A549 treated with DMSO at 1 μM for 4 hours (cell line): ENCODE data around the gene KPRP. TPM values are rescaled to one million over a fixed set of nuclear protein-coding genes. Genes with fewer than 3 reads are reported as not detected.

ENCODE experiments used
- total RNA-seq: library from RNA; stranded (reverse); fragments of 200-300 nt; extraction: Qiagen RNA extraction; gene quantifications from 5 replicates; pipeline ENCODE4 v1.2.3, GENCODE V29; 2022; ENCODE audit warnings: low read depth

The KPRP gene, protein sequence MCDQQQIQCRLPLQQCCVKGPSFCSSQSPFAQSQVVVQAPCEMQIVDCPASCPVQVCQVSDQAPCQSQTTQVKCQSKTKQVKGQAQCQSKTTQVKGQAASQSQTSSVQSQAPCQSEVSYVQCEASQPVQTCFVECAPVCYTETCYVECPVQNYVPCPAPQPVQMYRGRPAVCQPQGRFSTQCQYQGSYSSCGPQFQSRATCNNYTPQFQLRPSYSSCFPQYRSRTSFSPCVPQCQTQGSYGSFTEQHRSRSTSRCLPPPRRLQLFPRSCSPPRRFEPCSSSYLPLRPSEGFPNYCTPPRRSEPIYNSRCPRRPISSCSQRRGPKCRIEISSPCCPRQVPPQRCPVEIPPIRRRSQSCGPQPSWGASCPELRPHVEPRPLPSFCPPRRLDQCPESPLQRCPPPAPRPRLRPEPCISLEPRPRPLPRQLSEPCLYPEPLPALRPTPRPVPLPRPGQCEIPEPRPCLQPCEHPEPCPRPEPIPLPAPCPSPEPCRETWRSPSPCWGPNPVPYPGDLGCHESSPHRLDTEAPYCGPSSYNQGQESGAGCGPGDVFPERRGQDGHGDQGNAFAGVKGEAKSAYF
- not detected in 5 replicates for total RNA-seq

DNA sequence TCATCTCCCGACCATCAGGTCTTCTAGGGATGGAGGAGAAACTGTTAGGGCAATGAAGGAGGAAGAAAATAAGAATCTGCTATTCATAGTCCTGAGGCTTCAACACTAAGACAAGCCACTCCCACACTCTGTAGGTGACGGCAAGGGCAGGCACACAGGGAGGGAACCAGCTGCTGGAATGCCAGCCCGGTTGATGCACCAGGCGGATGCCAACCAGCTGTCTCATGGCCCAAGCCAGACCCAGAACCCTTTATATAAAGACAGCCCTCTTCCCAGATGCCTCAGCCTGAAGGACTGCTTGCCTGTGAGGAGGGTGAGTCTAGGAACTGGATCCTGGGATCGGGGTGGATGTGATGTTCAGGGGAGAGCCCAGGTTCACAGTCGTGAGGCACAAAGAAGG is at the start of gene KPRP:
Gene KPRP, plus strand, starts transcription at position 279 of the 400 bp plus-strand sequence. CDS start 1,564 bp downstream, outside the sequence.

DNA sequence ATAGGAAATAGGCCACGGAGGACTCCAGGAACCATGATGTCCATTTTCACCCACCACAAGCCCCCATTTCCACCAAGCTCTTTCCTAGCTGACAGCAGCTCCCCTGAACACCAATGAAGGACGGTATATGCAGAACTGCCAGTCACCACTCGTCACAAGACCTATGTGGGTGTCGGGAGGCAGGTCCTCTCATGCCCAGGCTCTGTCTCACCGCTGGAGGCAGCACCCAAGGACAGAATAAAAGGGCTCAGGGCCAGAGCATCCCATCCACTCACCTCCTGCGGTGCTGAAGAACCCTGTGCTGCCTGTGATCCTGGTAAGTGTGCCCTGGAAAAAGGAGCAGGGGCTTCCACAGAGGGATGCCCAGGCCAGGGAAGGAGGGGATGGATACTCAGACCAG is 17.1 kb downstream of the KPRP start, which contains the start of gene LCE1F:
Gene LCE1F, plus strand, starts transcription at position 266 of the 400 bp plus-strand sequence. CDS start 1,232 bp downstream, outside the sequence.

DNA sequence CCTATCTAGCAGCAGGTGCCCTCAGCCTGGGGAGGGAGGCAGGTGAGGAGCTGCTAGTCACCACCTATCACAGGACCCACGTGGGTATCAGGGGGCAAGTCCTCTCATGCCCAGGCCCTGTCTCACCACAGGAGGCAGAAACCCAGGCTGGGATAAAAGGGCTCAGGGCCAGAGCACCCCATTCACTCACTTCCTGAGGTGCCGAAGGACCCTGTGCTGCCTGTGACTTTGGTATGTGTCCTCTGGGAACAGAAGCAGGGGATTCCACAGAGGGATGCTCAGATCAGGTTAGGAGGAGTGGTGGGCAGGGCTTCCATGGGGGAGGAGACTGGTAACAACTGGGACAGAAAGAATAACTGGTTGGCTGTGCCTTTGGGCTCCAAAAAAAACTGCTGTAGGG is 28.3 kb downstream of the KPRP start, which contains the start of gene LCE1E:
Gene LCE1E, plus strand, starts transcription at position 181 of the 400 bp plus-strand sequence. CDS start 1,043 bp downstream, outside the sequence.

DNA sequence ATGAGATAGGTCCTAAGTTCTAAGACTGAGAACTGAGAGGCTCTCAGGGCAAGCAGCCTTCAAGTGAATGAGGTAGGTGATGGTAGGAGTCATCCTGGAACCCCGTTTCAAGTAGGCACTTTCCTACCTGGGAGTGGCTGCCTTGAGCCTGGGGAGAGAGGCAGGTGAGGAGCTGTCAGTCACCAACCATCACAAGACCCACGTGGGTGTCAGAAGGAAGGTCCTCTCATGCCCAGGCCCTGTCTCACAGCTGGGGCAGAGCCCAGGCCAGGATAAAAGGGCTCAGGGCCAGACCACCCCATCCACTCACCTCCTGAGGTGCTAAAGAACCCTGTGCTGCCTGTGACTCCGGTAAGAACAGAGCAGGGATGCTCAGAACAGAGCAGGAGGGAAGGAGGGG is 38.6 kb downstream of the KPRP start, which contains the start of gene LCE1D:
Gene LCE1D, plus strand, starts transcription at position 301 of the 400 bp plus-strand sequence. CDS start 1,074 bp downstream, outside the sequence.

DNA sequence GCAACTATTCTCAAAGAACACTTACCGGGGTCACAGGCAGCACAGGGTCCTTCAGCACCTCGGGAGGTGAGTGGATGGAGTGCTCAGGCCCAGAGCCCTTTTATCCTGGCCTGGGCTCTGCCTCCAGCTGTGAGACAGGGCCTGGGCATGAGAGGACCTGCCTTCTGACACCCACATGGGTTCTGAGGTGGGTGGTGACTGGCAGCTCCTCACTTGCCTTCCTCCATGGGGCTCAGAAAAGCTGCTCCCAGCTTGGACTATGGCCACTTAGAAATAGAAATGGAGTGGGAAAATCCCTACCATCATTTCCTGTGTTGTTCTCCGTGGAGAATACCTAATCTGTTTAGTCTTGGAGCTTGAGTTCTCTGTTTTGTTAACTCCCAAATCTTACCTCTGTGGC is 48.8 kb downstream of the KPRP start, which contains the start of gene LCE1C:
Gene LCE1C, minus strand, starts transcription at position 76 of the 400 bp plus-strand sequence. CDS start 1,173 bp downstream, outside the sequence.

Other genes with a start within 250 kb of the KPRP start
- 0.31 TPM in 1 of 5 replicates, not detected in the others for gene LCE5A, start 247.2 kb upstream of the KPRP start, total RNA-seq
- gene CRCT1, start 243.5 kb upstream of the KPRP start, total RNA-seq: 0.25 to 0.48 TPM (median 0.43 TPM) in 4 of 5 replicates, not detected in the other
- not detected in 5 replicates for gene LCE3E, start 191.2 kb upstream of the KPRP start, total RNA-seq
- gene LCE3D, start 177.5 kb upstream of the KPRP start, total RNA-seq: 0.69 to 1.3 TPM (median 0.88 TPM) in 5 replicates
- not detected in 5 replicates for gene LCE3C, start 157.8 kb upstream of the KPRP start, total RNA-seq
- not detected in 5 replicates for gene LCE3B, start 144.2 kb upstream of the KPRP start, total RNA-seq
- not detected in 5 replicates for gene LCE3A, start 134.9 kb upstream of the KPRP start, total RNA-seq
- gene LCE2D, start 94.6 kb upstream of the KPRP start, total RNA-seq: not detected in 5 replicates
- gene LCE2C, start 82.7 kb upstream of the KPRP start, total RNA-seq: not detected in 5 replicates
- gene LCE2B, start 71.9 kb upstream of the KPRP start, total RNA-seq: not detected in 5 replicates
- not detected in 5 replicates for gene LCE2A, start 59.7 kb upstream of the KPRP start, total RNA-seq
- gene LCE4A, start 49.9 kb upstream of the KPRP start, total RNA-seq: not detected in 5 replicates
- gene LCE1F, start 17.1 kb downstream of the KPRP start, total RNA-seq: not detected in 5 replicates
- 0.08 TPM in 1 of 5 replicates, not detected in the others for gene LCE1E, start 28.2 kb downstream of the KPRP start, total RNA-seq
- gene LCE1D, start 38.7 kb downstream of the KPRP start, total RNA-seq: not detected in 5 replicates
- not detected in 5 replicates for gene LCE1C, start 48.6 kb downstream of the KPRP start, total RNA-seq
- not detected in 5 replicates for gene LCE1B, start 53.9 kb downstream of the KPRP start, total RNA-seq
- not detected in 5 replicates for gene LCE1A, start 69.4 kb downstream of the KPRP start, total RNA-seq
- gene LCE6A, start 84.8 kb downstream of the KPRP start, total RNA-seq: not detected in 5 replicates
- not detected in 5 replicates for gene LCE7A, start 102.0 kb downstream of the KPRP start, total RNA-seq
- gene SMCP, start 120.3 kb downstream of the KPRP start, total RNA-seq: not detected in 5 replicates
- 0.04 to 0.07 TPM in 2 of 5 replicates, not detected in the others for gene IVL, start 150.5 kb downstream of the KPRP start, total RNA-seq
- not detected in 5 replicates for gene SPRR5, start 189.2 kb downstream of the KPRP start, total RNA-seq
- not detected in 5 replicates for gene SPRR4, start 212.6 kb downstream of the KPRP start, total RNA-seq
- not detected in 5 replicates for gene SPRR1A, start 226.1 kb downstream of the KPRP start, total RNA-seq
- not detected in 5 replicates for gene SPRR3, start 243.7 kb downstream of the KPRP start, total RNA-seq